Tibial nerve (tissue), 4 donors: ENCODE results near the gene APOBEC2.

ENCODE experiments used
- EP300 ChIP-seq, 2 donors: sonication (generic); formaldehyde crosslinking; IDR thresholded peaks; one replicate each; pipeline ENCODE4 v1.6.1; 2017; ENCODE audit warnings: antibody characterized with exemption in 2 of 2, mild to moderate bottlenecking in 1 of 2
- POLR2A ChIP-seq, 2 donors: fragments of 450-650 bp; IDR thresholded peaks; one replicate each; pipeline ENCODE4 v1.6.1; 2017; ENCODE audit warnings: antibody characterized with exemption in 2 of 2, mild to moderate bottlenecking in 2 of 2, moderate library complexity in 2 of 2
- TF ChIP-seq, protein P1 (sequence below), 5 experiments: fragments of 200-600 bp in 3 of 5; fragments of 450-650 bp in 2 of 5; sonication (generic) in 3 of 5; IDR thresholded peaks; one replicate each; pipeline ENCODE4 v1.5.1; 2016 to 2019; ENCODE audit warnings: antibody characterized with exemption in 5 of 5, mild to moderate bottlenecking in 3 of 5, moderate library complexity in 2 of 5

- no peak for TF ChIP-seq POLR2A (IDR thresholded peaks at IDR 0.05)
- TF ChIP-seq, protein P1, sequence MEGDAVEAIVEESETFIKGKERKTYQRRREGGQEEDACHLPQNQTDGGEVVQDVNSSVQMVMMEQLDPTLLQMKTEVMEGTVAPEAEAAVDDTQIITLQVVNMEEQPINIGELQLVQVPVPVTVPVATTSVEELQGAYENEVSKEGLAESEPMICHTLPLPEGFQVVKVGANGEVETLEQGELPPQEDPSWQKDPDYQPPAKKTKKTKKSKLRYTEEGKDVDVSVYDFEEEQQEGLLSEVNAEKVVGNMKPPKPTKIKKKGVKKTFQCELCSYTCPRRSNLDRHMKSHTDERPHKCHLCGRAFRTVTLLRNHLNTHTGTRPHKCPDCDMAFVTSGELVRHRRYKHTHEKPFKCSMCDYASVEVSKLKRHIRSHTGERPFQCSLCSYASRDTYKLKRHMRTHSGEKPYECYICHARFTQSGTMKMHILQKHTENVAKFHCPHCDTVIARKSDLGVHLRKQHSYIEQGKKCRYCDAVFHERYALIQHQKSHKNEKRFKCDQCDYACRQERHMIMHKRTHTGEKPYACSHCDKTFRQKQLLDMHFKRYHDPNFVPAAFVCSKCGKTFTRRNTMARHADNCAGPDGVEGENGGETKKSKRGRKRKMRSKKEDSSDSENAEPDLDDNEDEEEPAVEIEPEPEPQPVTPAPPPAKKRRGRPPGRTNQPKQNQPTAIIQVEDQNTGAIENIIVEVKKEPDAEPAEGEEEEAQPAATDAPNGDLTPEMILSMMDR (IDR thresholded peaks at IDR 0.05): no peak
- TF ChIP-seq EP300 (IDR thresholded peaks at IDR 0.05): no peak
Observed at GRCh38 chr6:41077536-41077935, 24.5 kb downstream of the APOBEC2 start.
